ENCODE data around the gene PPIE. TPM values are rescaled to one million over a fixed set of nuclear protein-coding genes. Genes with fewer than 3 reads are reported as not detected.

PPIE gene
- total and polyA plus RNA-seq, 7 donors: 23.5 to 53.2 (median 34.3) TPM

DNA sequence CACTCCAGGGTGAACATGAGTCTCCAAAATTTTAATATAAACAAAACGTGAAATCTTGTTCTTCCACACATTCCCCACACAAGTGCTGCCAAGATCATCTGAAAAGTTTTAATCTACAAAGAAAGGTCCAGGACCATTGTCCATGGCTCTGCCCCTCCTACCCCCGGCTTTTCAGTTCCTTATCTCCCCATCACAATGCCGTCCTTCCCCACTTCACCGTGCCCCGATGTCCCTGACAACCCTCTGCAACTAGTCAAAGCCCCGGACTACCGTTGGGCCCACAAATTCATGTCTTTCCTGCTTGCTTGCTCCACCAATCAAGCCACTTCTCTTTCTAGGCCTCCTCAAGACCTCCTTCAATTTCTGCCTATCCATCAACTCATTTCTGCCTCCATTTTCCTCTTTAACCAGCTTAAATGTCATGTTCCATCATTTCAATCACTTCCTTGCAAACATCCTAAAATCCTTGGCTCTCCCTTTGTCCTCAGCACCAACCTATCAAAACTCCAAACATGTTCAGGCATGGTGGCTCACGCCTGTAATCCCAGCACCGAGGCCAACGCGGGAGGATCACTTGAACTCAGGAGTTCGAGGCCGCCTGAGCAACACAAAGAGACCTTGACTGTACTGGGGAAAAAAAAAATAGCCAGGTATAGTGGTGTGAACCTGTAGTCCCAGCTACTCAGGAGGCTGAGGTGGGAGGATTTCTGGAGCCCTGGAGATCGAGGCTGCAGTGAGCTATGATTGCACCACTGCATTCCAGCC, 64.0 kb downstream of the PPIE start:
- WGBS, 3 donors: 83 to 88% (median 86%) methylated on average over 14 of the region's 14 CpGs
- H3K4me1 ChIP-seq: peaks cover 5% of the 10 kb centered on the region
- no peak overlapping the region for H3K27ac ChIP-seq
- intact Hi-C loops (cut with DNase I): no loop called here
- ATAC-seq (no peak), DNase-seq (no peak)
- H3K27me3 ChIP-seq (ENCODE audit: insufficient read depth in 3 of 3, low read length in 2 of 3): no peaks in the 10 kb centered on the region
- H3K4me3 ChIP-seq: no peak overlapping the region
- no peaks in the 10 kb centered on the region for H3K36me3 ChIP-seq (ENCODE audit: insufficient read depth in 1 of 2, low read depth in 1 of 2)
- no peaks in the 10 kb centered on the region for H3K9me3 ChIP-seq
- TF ChIP-seq CTCF (IDR thresholded peaks at IDR 0.05): no peak

DNA sequence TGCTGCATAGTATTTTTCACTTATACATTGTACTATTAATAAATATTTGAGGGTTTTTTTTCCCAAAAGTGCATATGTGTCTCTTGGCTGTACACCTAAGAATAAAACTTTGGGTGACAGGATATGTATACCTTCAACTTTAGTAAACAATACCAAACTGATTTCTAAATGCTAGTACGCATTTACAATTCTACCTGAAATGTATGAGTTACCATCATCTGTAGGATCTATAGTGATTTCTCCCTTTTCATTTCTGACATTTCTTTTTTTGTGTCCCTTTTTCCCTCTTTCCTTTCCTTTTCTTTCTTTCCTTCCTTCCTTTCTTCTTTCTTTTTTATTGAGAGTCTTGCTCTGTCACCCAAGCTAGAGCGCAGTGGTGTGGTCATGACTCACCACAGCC, 66.7 kb downstream of the PPIE start:
- TF ChIP-seq CTCF (IDR thresholded peaks at IDR 0.05): no peak
- H3K27ac ChIP-seq: no peak overlapping the region
- intact Hi-C loops (cut with DNase I): no loop called here
- no peaks in the 10 kb centered on the region for H3K9me3 ChIP-seq
- ATAC-seq (no peak), DNase-seq (no peak)
- no peaks in the 10 kb centered on the region for H3K27me3 ChIP-seq (ENCODE audit: insufficient read depth in 3 of 3, low read length in 2 of 3)
- H3K4me3 ChIP-seq: no peak overlapping the region
- H3K4me1 ChIP-seq: peaks cover 2% of the 10 kb centered on the region
- WGBS, 3 donors: 97 to 99% (median 98%) methylated on average over 2 of the region's 2 CpGs
- no peaks in the 10 kb centered on the region for H3K36me3 ChIP-seq (ENCODE audit: insufficient read depth in 1 of 2, low read depth in 1 of 2)

GRCh38 chr1:39808784-39809517, 70.3 kb downstream of the PPIE start:
- TF ChIP-seq CTCF (IDR thresholded peaks at IDR 0.05): no peak
- ATAC-seq (no peak), DNase-seq (no peak)
- Histone ChIP-seq H3K36me3 (ENCODE audit: insufficient read depth in 1 of 2, low read depth in 1 of 2) (no peaks in the 10 kb centered on the region), H3K27ac (no peak overlapping the region), H3K27me3 (ENCODE audit: insufficient read depth in 3 of 3, low read length in 2 of 3) (no peaks in the 10 kb centered on the region), H3K9me3 (no peaks in the 10 kb centered on the region), H3K4me1 (no peaks in the 10 kb centered on the region), H3K4me3 (no peak overlapping the region)
- WGBS, 3 donors: 72 to 79% (median 72%) methylated on average over 6 of the region's 8 CpGs
- intact Hi-C loops (cut with DNase I): no loop called here

DNA sequence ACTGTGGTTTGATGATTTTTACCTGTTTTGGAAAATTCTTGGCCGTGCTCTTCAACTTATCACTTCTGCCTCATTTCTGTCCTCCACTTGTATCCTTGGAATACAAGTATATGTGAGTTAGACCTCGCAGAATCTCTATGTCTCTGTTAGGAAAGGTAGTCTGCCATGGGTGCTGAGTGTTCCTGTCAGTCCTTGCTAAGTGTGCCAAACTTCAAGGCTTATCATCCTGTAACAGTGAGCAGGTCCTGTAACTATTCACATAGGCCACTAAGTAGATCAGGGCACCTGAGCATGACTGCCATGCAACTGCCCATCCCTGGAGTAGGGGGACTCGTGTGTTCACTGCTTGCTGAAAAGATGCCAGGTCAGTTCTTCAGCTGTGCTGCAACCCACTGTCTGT, 74.2 kb downstream of the PPIE start:
- WGBS, 3 donors: 72 to 85% (median 79%) methylated on average over 3 of the region's 3 CpGs
- no peak for TF ChIP-seq CTCF (IDR thresholded peaks at IDR 0.05)
- H3K36me3 ChIP-seq (ENCODE audit: insufficient read depth in 1 of 2, low read depth in 1 of 2): no peaks in the 10 kb centered on the region

More for the DNA sequence above, 74.2 kb downstream of the PPIE start:
- Histone ChIP-seq H3K9me3 (no peaks in the 10 kb centered on the region), H3K4me3 (no peak overlapping the region), H3K27ac (no peak overlapping the region), H3K4me1 (no peaks in the 10 kb centered on the region), H3K27me3 (ENCODE audit: insufficient read depth in 3 of 3, low read length in 2 of 3) (no peaks in the 10 kb centered on the region)
- no peak for DNase-seq
- intact Hi-C loops (cut with DNase I): no loop called here
- ATAC-seq: no peak

Other genes starting within 250 kb of the PPIE start
- not detected for gene BMP8A, start 247.2 kb upstream of the PPIE start, total RNA-seq
- under 1 TPM in 1 of 3 donors, not detected in 2; 0.04 TPM for gene BMP8A, start 247.2 kb upstream of the PPIE start, polyA plus RNA-seq
- 100 to 1,000 TPM; 370 to 530 (median 476) TPM for gene PABPC4, start 162.1 kb upstream of the PPIE start, total RNA-seq
- 100 to 1,000 TPM; 194 to 302 (median 241) TPM for gene PABPC4, start 162.1 kb upstream of the PPIE start, polyA plus RNA-seq
- 10 to 100 TPM in 1 of 4 donors, 1 to 10 TPM in 3; 4.1 to 10.0 (median 6.5) TPM for gene HEYL, start 99.2 kb upstream of the PPIE start, total RNA-seq
- 1 to 10 TPM; 2.1 to 5.8 (median 3.2) TPM for gene HEYL, start 99.2 kb upstream of the PPIE start, polyA plus RNA-seq
- 100 to 1,000 TPM in 1 of 4 donors, 10 to 100 TPM in 3; 35.0 to 112 (median 63.3) TPM for gene NT5C1A, start 66.8 kb upstream of the PPIE start, total RNA-seq
- gene NT5C1A, start 66.8 kb upstream of the PPIE start, polyA plus RNA-seq: 1 to 10 TPM; 1.2 to 7.7 (median 2.3) TPM
- gene HPCAL4, start 47.4 kb upstream of the PPIE start, total RNA-seq: 1 to 10 TPM; 1.3 to 9.4 (median 3.1) TPM
- 1 to 10 TPM in 2 of 3 donors, under 1 TPM in 1; 0.29 to 3.2 (median 1.3) TPM for gene HPCAL4, start 47.4 kb upstream of the PPIE start, polyA plus RNA-seq
- under 1 TPM in 3 of 4 donors, not detected in 1; 0.23 to 0.48 (median 0.34) TPM for gene OXCT2, start 32.5 kb downstream of the PPIE start, total RNA-seq
- gene OXCT2, start 32.5 kb downstream of the PPIE start, polyA plus RNA-seq: under 1 TPM in 2 of 3 donors, not detected in 1; 0.03 to 0.16 TPM
- gene BMP8B, start 50.0 kb downstream of the PPIE start, total RNA-seq: under 1 TPM; 0.15 to 0.25 (median 0.17) TPM
- gene BMP8B, start 50.0 kb downstream of the PPIE start, polyA plus RNA-seq: under 1 TPM; 0.06 to 0.11 (median 0.08) TPM
- 10 to 100 TPM in 2 of 4 donors, 1 to 10 TPM in 2; 6.4 to 13.7 (median 10.2) TPM for gene TRIT1, start 144.6 kb downstream of the PPIE start, total RNA-seq
- 10 to 100 TPM in 2 of 3 donors, 1 to 10 TPM in 1; 9.7 to 26.2 (median 13.6) TPM for gene TRIT1, start 144.6 kb downstream of the PPIE start, polyA plus RNA-seq
- 1 to 10 TPM in 2 of 4 donors, under 1 TPM in 2; 0.19 to 1.7 (median 0.60) TPM for gene MYCL, start 163.0 kb downstream of the PPIE start, total RNA-seq
- gene MYCL, start 163.0 kb downstream of the PPIE start, polyA plus RNA-seq: under 1 TPM; 0.10 to 0.27 (median 0.12) TPM
- gene MFSD2A, start 216.3 kb downstream of the PPIE start, total RNA-seq: under 1 TPM; 0.12 to 0.58 (median 0.47) TPM
- gene MFSD2A, start 216.3 kb downstream of the PPIE start, polyA plus RNA-seq: 1 to 10 TPM in 1 of 3 donors, under 1 TPM in 2; 0.35 to 2.1 (median 0.92) TPM

Measured in psoas muscle (tissue), 8 donors.